HG02870 (cell line): ENCODE results near the gene CTSA.

Source experiments
- ATAC-seq: cut with Tn5 transposase; IDR thresholded peaks from one replicate; pipeline ENCODE4 v1.9.1; 2021; ENCODE audit warnings: mild to moderate bottlenecking, moderate library complexity; ENCODE audit not compliant: unreplicated experiment

Gene CTSA

DNA sequence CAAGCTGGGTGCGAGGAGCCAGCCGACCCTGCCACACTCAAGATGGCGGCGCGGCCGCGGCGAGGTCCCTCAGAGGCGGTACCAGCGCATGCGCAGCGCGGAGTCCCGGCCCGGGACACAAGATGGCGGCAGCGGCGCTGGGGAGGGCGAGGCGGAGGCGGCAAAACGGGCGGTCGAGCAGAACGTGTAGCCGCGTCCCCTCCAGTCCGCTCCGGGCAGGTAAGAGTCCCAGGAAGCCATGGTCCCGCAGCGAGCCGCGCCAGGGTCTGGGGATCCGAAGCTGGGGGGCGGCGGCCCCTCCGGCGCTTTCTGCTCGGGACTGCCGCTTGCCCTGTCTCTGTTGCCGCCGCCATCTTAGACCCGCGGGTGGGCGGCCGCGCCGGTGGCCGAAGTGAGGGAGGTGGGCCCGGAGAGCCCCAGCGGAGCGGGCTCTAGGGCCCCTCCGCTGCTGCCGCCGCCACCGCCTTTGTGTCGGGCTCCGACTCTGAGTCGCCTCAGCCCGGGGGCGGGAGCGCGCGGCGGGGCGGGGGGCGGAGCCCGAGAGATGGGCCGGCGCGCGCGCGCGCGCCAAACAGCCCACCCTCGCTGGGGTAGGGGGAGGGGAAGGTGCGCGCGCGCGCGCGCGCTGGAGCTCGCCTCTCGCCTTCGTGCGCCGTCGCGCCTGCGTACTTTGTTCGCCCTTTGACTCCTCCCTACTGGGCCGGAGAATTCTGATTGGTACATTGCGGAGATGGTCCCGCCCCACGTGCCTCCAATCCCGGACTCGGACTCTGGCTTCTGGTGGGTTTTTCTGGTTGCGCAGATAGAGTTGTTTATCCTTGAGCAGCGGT is 43.7 kb downstream of the CTSA start, which contains the start of gene PCIF1:
TSS of gene PCIF1 (plus strand) at position 98 of the 830 bp plus-strand sequence. CDS start 4,317 bp downstream, outside the sequence.
- peak; percentile 78 for ATAC-seq

GRCh38 chr20:45935416-45936046 is 44.4 kb downstream of the CTSA start:
- no peak for ATAC-seq

DNA sequence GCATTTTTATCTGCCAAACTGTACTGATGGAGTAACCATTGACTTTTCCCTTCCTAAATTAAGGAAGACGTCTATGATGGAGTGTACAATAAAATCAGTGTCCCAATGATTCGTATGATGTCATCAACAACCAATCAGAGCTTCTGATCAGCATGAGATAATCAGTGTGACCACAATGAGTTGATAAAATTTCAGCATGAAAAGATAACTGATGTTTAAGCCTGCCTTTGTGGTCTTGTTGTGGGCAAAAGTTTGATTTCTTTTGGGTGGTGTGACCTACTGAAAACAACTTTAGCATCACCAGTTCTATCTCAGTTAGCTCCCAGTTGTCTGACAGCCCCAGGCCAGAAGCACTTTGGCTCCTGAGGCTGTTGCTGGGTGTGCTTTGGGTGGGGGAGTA is 46.6 kb downstream of the CTSA start:
- no peak for ATAC-seq

GRCh38 chr20:45938727-45939438 is 47.7 kb downstream of the CTSA start:
- no peak for ATAC-seq

DNA sequence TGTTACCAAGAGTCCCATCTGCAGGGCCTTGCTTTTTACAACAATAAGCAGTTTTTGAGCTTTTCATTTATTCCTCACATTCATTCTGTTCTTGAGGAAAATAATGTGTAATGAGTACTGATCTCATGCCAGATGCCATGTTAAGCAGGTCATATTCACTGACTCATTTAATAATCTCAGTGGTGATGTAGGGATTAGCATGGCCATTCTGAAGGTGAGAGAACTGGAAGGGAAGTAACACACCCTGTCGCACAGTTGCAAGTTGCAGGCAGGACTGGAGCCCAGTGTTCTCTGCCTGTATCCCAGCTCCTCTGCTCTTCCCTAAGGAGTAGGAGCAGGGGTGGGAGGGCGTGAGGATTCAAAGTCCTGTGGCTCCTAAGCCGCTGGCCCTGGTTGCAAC is 48.9 kb downstream of the CTSA start:
- no peak for ATAC-seq

- no peak for ATAC-seq
These were observed 49.3 kb downstream of the CTSA start for GRCh38 chr20:45940469-45940868.

DNA sequence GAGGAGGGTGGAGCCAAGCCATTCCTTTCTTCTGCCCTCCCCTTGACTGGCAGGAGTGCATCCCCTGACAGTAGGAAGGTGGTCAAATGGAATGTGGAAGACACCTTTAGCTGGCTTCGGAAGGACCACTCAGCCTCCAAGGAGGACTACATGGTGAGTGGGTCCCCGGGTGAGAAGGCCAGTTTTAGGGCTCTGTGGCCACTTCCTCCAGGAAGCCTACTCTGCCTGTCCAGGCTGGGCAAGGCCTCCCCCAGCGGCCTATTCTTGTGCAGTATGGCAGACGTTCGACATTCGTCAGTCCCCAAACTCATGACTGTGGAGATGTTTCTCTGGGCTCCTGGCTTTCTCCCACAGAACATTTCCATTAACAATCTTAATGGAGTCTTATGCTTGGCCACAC is 52.5 kb downstream of the CTSA start:
- ATAC-seq: no peak

DNA sequence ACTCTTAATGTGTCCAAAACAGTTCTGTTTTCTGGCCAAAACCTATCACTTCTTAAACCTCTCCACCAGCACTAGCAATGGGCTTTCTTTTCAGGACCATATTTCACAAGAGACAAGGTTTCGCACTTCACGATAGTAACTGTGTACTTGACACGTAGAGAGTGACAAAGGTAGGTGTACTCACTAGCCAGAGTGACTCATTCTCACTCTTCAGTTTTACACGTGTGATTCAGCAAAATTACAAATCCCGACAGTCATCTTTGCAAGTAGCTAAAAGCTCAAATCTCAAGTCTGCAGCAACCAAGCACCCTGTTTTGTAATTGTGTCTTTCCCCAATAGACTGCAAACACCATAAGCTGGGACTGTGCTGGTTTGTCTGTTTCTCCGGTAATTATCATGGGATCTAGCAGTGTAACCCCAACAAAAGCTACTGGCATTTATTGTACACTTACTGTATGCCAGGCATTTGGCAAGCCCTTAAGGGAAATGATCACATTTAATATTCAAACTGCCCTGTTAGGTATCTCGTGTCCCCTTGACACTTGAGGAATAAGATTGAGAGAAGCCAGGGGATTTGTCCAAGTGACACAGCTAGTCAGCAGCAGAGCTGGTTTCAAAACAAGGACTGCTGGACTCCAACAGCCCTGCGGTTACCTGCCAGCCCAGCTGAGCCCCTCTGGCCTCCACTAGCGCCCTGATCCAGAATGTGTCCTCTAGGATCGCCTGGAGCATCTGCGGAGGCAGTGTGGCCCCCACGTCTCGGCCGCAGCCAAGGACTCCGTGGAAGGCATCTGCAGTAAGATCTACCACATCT is 53.2 kb downstream of the CTSA start:
- no peak for ATAC-seq

- no peak for ATAC-seq
These were observed 54.0 kb downstream of the CTSA start for GRCh38 chr20:45944965-45945677.

DNA sequence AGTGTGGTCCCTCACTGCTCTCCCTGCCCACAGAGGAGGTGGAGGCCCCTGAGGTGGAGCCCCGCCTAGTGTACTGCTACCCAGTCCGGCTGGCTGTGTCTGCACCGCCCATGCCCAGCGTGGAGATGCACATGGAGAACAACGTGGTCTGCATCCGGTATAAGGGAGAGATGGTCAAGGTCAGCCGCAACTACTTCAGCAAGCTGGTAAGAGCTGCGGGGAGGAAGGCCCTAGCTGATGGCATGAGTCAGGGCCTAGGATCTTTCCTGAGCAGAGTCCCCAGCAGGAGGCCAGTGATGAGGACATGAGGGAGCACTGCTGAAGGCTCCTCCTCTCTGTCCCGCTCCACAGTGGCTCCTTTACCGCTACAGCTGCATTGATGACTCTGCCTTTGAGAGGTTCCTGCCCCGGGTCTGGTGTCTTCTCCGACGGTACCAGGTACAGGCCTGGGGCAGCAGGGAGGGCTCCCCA is 54.6 kb downstream of the CTSA start:
- no peak for ATAC-seq

DNA sequence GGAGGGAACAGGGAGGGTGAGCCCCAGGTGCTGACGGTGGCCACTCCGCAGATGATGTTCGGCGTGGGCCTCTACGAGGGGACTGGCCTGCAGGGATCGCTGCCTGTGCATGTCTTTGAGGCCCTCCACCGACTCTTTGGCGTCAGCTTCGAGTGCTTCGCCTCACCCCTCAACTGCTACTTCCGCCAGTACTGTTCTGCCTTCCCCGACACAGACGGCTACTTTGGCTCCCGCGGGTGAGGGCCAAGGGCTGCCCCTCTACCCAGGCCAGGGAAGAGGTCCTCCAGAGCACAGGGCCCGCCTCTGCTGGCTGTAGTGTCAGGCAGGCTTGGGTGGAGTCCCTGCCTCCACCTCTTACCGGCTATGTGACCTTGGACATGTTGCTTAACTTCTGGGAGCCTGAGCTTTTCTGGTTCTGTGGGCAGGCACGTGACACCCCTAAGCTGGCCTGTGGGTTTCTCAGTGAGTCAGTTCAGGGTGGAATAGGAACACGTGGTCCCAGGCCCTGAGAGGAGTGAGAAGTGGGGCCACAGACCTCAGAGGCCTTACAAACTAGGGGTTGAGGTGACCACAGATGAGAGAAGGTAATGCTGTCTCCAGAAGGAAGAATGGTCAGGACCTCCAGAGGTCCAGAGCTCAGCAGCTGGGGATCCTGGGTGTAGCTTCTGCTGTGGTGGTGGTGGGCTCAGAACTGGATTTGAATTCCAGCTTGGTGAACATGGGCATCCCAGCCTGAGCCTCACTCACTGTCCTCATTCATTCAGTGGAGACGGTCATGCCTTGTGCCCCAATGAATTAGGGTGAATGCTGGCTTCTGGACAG is 55.2 kb downstream of the CTSA start:
- ATAC-seq: peak; percentile 45

GRCh38 chr20:45947110-45947866 is 56.2 kb downstream of the CTSA start:
- ATAC-seq: no peak

GRCh38 chr20:45948261-45948733 is 57.2 kb downstream of the CTSA start:
- ATAC-seq: no peak
